Left ventricle myocardium inferior (tissue), 1 donor: ENCODE measurements around the gene BEND7. TPM values are rescaled to one million over a fixed set of nuclear protein-coding genes. Genes with fewer than 3 reads are reported as not detected.

ENCODE experiments used
- DNase-seq: peaks from one replicate; pipeline ENCODE4 v3.0.0-alpha.2; 2020
- H3K27ac ChIP-seq: fragments of 200-600 bp; replicated peaks from 2 replicates; pipeline ENCODE4 v1.8.0; 2021
- H3K27me3 ChIP-seq: fragments of 200-600 bp; 2 replicates; pipeline ENCODE4 v1.8.0; 2021; ENCODE audit warnings: low read depth
- H3K36me3 ChIP-seq: fragments of 200-600 bp; 2 replicates; pipeline ENCODE4 v1.8.0; 2021
- H3K4me1 ChIP-seq: fragments of 200-600 bp; 2 replicates; pipeline ENCODE4 v1.8.0; 2021
- H3K4me3 ChIP-seq: fragments of 200-600 bp; 2 replicates; pipeline ENCODE4 v1.8.0; 2021; ENCODE audit warnings: mild to moderate bottlenecking, moderate library complexity
- H3K9me3 ChIP-seq: fragments of 200-600 bp; replicated peaks from 2 replicates; pipeline ENCODE4 v1.8.0; 2021
- CTCF ChIP-seq: fragments of 200-600 bp; IDR thresholded peaks from 2 replicates; pipeline ENCODE4 v1.8.0; 2021; ENCODE audit warnings: antibody characterized with exemption, mild to moderate bottlenecking, borderline replicate concordance
- intact Hi-C: fragments of 100-400 bp; cut with micrococcal nuclease; formaldehyde crosslinking; loops from one replicate; pipeline ENCODE4 v1.11.0; 2022
- total RNA-seq: library from RNA; stranded (reverse); fragmentation: NEBNext Ultra II Directional; extraction: Animal tissue kit (Norgen Biotek cat#: 25700); gene quantifications from one replicate; pipeline ENCODE4 v1.2.1, GENCODE V29; 2021
- donor health status: DM: no; HTN: yes; CAD: no; lungs with severe emphysema.

The BEND7 gene
- total RNA-seq, 1 donor from 2014 or later = 14.7 TPM

DNA sequence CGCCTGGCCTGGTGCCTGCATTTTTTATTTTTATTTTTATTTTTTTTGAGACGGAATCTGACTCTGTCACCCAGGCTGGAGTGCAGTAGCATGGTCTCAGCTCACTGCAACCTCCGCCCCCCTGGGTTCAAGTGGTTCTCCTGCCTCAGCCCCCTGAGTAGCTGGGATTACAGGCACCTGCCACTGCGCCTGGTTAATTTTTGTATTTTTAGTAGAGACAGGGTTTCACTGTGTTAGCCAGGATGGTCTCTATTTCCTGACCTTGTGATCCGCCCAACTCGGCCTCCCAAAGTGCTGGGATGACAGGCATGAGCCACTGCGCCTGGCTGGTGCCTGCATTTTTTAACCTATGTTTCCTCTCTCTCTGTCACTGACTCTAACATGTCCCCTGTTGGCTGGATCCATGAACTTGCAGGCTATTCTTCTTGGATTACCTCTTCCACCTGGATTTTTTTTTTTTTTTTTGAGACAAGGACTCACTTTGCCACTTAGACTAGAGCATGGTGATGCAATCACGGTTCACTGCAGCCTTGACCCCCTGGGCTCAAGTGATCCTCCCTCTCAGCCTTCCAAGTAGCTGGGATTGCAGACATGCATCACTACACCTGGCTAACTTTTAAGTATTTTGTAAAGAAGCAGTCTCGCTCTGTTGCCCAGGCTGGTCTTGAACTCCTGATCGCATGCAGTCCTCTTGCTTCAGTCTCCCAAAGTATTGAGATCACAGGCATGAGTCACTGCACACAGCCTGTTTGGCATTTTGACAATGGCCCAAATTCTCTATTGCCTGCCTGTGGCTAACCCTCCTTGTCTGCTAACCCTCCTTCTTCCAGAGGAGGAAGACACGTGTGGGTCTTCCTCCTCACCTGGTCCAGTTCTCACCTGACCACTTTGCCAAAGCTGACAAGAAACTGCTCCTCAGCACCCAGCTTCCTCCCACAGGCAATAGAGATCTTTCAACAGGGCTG, 34.9 kb upstream of the BEND7 start:
- peaks cover 5% of the 10 kb centered on the region for H3K27me3 ChIP-seq
- H3K9me3 ChIP-seq = no peaks in the 10 kb centered on the region
- TF ChIP-seq CTCF = no peak
- intact Hi-C loops = no loop called here
- no peaks in the 10 kb centered on the region for H3K36me3 ChIP-seq
- H3K4me1 ChIP-seq = no peaks in the 10 kb centered on the region
- H3K27ac ChIP-seq = no peak overlapping the region
- no peak overlapping the region for H3K4me3 ChIP-seq
- no peak for DNase-seq

DNA sequence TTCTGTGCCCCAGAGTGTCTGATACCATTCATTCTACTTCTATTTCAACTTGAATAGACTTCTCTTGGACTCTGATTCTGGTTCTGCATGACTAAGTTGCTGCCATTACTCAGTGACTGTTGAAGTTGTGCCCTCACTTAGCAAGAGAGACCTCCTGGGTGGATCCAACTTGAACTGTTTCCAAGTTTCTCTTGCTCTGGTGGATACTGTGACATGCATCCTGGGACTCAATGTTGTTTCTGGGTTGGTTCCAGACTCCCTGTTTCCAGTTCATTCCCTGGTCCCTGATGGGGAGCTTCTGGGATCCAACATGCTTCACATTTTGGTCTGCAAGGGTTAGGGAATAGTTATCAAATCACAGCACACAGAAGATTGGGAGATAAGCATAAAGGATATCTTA, 31.8 kb upstream of the BEND7 start:
- Histone ChIP-seq H3K36me3 (no peaks in the 10 kb centered on the region), H3K27ac (no peak overlapping the region), H3K4me3 (no peak overlapping the region), H3K4me1 (no peaks in the 10 kb centered on the region), H3K9me3 (no peaks in the 10 kb centered on the region), H3K27me3 (peaks cover 5% of the 10 kb centered on the region)
- no peak for TF ChIP-seq CTCF
- intact Hi-C loops = no loop called here
- DNase-seq = no peak

- Histone ChIP-seq H3K9me3 (no peaks in the 10 kb centered on the region), H3K4me1 (no peaks in the 10 kb centered on the region), H3K27me3 (peaks cover 3% of the 10 kb centered on the region), H3K36me3 (no peaks in the 10 kb centered on the region), H3K4me3 (no peak overlapping the region), H3K27ac (no peak overlapping the region)
- TF ChIP-seq CTCF = no peak
- DNase-seq = no peak
- intact Hi-C loops = no loop called here
These were observed 30.4 kb upstream of the BEND7 start for GRCh38 chr10:13559124-13559700.

- H3K36me3 ChIP-seq = no peaks in the 10 kb centered on the region
- no peak overlapping the region for H3K4me3 ChIP-seq
- peaks cover 6% of the 10 kb centered on the region for H3K9me3 ChIP-seq
- no peaks in the 10 kb centered on the region for H3K27me3 ChIP-seq
- no peaks in the 10 kb centered on the region for H3K4me1 ChIP-seq
- TF ChIP-seq CTCF = no peak
- DNase-seq = no peak
- no peak overlapping the region for H3K27ac ChIP-seq
- intact Hi-C loops = no loop called here
These were observed 27.2 kb upstream of the BEND7 start for GRCh38 chr10:13555884-13556510.

DNA sequence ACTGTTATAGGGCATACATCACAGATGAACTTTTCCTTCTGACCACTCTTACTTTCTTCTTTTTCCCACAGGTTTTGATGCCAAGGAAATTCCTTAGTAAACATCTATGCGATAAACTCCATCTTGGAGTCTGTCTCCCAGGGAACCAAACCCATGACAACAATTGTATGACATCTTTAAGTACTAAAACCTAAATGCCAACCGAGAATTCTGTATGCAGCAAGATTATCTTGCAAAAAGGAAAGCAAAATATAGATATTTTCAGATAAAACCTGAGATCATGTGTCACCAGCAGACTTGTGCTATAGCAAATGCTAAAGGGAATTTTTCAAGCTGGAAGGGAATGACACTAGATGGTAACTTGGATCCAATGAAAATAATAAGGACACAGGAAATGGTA, 22.0 kb upstream of the BEND7 start:
- H3K9me3 ChIP-seq = peaks cover 25% of the 10 kb centered on the region
- TF ChIP-seq CTCF = no peak
- H3K4me1 ChIP-seq = no peaks in the 10 kb centered on the region
- no peak overlapping the region for H3K27ac ChIP-seq
- H3K27me3 ChIP-seq = peaks cover 27% of the 10 kb centered on the region
- DNase-seq = no peak
- intact Hi-C loops = no loop called here
- H3K4me3 ChIP-seq = no peak overlapping the region
- no peaks in the 10 kb centered on the region for H3K36me3 ChIP-seq
